OCI-LY3 (cell line): Measurements from ENCODE around the gene OTOG.

ENCODE experiments used
- EZH2phosphoT487 ChIP-seq: fragments of 200-600 bp; shearing (Covaris generic); IDR thresholded peaks from 2 replicates; pipeline ENCODE4 v1.6.1; 2018; ENCODE audit warnings: antibody characterized with exemption, mixed run types, low read depth
- TF ChIP-seq, protein P1 (sequence below): fragments of 200-600, 300-600 bp; sonication (generic); IDR thresholded peaks from 2 replicates; pipeline ENCODE4 v1.5.1; 2014; ENCODE audit warnings: antibody characterized with exemption, low read length, low read depth

DNA sequence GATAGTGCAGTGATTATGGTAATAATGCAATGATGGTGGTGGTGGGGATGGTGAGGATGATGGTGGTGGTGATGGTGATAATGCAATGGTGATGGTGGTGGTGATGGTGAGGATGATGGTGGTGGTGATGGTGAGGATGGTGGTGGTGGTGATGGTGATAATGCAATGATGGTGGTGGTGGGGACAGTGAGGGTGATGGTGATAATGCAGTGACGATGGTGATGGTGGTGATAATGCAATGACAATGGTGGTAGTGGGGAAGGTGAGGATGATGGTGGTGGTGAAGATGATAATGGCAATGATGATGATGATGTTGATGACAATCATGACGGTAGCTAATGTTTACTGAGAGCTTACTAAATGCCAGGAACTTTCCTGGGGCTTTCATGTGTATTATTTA is 92.7 kb downstream of the OTOG start:
- TF ChIP-seq, protein P1, sequence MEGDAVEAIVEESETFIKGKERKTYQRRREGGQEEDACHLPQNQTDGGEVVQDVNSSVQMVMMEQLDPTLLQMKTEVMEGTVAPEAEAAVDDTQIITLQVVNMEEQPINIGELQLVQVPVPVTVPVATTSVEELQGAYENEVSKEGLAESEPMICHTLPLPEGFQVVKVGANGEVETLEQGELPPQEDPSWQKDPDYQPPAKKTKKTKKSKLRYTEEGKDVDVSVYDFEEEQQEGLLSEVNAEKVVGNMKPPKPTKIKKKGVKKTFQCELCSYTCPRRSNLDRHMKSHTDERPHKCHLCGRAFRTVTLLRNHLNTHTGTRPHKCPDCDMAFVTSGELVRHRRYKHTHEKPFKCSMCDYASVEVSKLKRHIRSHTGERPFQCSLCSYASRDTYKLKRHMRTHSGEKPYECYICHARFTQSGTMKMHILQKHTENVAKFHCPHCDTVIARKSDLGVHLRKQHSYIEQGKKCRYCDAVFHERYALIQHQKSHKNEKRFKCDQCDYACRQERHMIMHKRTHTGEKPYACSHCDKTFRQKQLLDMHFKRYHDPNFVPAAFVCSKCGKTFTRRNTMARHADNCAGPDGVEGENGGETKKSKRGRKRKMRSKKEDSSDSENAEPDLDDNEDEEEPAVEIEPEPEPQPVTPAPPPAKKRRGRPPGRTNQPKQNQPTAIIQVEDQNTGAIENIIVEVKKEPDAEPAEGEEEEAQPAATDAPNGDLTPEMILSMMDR, result no peak
- TF ChIP-seq EZH2phosphoT487, result no peak
